Measurements from ENCODE around the gene EMB. TPM values are rescaled to one million over a fixed set of nuclear protein-coding genes. Genes with fewer than 3 reads are reported as not detected.
"Not testable (repeated sequence)": the region's sequence is repeated elsewhere in the genome, so short reads cannot be mapped to it uniquely, and the experiment has no call there.

Gene EMB
- total RNA-seq, 1 donor from 2014 or later: 56.3 TPM

GRCh38 chr5:50442559-50443539 is 1.8 kb upstream of the EMB start:
- not testable (repeated sequence) for H3K27me3 Mint-ChIP-seq, H3K9me3 Mint-ChIP-seq
- intact Hi-C loops (cut with micrococcal nuclease): loop anchor here (5.0 kb wide), 3 partner anchors 34 to 149 kb away; no protein-coding TSS in a partner anchor
- H3K27ac Mint-ChIP-seq: peak overlapping the region; percentile 42
- peak overlapping the region; percentile 46 for H3K4me3 Mint-ChIP-seq
- H3K4me1 Mint-ChIP-seq: peaks cover 54% of the 10 kb centered on the region
- peak; percentile 53 for DNase-seq
- H3K36me3 Mint-ChIP-seq (ENCODE audit: low read depth): peaks cover 11% of the 10 kb centered on the region

DNA sequence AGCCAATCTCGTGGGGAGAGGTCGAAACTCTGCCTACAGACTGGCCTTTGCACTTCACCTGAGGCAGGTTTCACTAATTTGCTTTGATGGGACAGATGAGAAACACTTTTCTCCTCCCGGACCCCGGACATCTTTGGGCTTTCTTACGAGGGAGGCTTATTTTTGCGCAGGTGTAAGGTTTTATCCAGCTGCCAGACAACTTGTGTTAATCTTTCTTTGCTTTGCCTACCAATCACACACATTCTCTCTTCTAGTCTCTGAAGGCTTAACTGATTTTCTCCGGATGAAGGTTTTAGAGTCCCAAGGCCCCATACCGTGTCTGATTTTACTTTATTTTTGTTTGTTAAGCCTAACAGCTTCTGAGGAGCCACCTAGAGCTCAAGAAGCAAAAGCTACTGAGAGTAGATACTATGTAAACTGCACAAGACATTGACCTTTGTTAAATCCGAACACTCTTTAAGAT is 436 bp upstream of the EMB start:
- Mint-ChIP-seq H3K36me3 (ENCODE audit: low read depth) (peaks cover 14% of the 10 kb centered on the region), H3K27ac (peak overlapping the region; percentile 97), H3K27me3 (no peaks in the 10 kb centered on the region), H3K4me1 (peaks cover 56% of the 10 kb centered on the region), H3K4me3 (peak overlapping the region; percentile 96), H3K9me3 (no peaks in the 10 kb centered on the region)
- no peak for DNase-seq
- intact Hi-C loops (cut with micrococcal nuclease): loop anchor here (1.0 to 5.0 kb wide), 6 partner anchors 36 to 309 kb away; no protein-coding TSS in a partner anchor

DNA sequence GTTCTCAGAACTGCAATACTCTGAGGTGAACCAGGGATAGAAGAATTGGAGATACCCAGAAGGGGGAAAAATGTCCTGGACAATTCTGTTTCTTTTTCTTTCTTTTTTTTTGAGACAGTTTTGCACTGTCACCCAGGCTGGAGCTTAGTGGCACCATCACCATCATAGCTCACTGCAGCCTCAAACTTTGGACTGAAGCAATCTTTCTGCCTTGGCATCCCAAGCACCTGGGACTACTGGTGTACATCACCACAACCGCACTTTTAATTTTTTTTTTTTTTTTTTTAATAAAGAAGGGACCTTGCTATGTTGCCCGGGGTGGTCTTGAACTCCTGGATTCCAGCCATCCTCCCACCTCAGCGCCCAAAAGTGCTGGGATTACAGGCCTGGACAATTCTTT is 1.9 kb downstream of the EMB start:
- H3K4me1 Mint-ChIP-seq: peaks cover 57% of the 10 kb centered on the region
- no peaks in the 10 kb centered on the region for H3K27me3 Mint-ChIP-seq
- H3K27ac Mint-ChIP-seq: no peak overlapping the region
- no peaks in the 10 kb centered on the region for H3K9me3 Mint-ChIP-seq
- DNase-seq: no peak
- intact Hi-C loops (cut with micrococcal nuclease): no loop called here
- H3K4me3 Mint-ChIP-seq: peak overlapping the region; percentile 96
- peaks cover 26% of the 10 kb centered on the region for H3K36me3 Mint-ChIP-seq (ENCODE audit: low read depth)

DNA sequence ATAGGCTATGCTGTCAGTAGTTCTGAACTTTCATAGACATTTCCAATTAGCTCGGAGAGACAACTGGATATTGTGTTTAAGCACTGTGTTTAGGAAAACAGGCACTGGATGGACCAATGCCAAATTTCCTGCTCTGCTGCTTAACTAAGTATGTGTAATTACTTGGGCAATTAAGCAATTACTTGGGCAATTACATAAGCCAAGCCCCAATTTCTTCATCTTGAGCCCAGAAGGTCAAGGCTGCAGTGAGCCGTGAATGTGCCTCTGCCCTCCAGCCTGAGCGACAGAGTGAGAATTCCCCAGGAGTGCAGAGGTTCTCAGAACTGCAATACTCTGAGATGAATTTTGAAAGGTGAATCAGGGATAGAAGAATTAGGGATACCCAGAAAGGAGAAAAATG is 3.0 kb downstream of the EMB start:
- H3K27ac Mint-ChIP-seq: not testable (repeated sequence)

DNA sequence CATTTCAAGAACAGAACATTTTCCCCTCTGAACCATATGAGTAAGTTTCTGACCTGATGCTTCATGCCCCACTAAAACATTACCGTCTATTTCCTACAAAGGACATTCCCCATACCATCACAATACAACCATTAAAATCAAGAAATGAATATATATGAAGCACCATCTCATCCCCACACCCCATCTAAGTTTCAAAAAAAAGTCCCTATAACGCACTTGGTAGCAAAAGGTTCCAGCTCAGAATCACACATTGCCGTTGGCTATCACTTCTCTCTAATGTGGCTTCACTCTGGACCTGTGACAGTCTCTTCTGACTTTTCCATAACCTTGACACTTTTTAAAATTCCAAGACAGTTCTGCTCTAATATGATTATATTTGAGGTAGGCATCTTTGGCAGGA is 5.9 kb downstream of the EMB start:
- no peak for DNase-seq
- Mint-ChIP-seq H3K27me3 (no peaks in the 10 kb centered on the region), H3K4me3 (peak overlapping the region; percentile 43), H3K4me1 (peaks cover 57% of the 10 kb centered on the region), H3K9me3 (no peaks in the 10 kb centered on the region), H3K36me3 (ENCODE audit: low read depth) (peaks cover 28% of the 10 kb centered on the region), H3K27ac (peak overlapping the region; percentile 72)
- intact Hi-C loops (cut with micrococcal nuclease): no loop called here

More for the DNA sequence above, 3.0 kb downstream of the EMB start:
- Mint-ChIP-seq H3K4me3 (peak overlapping the region; percentile 19), H3K4me1 (peaks cover 60% of the 10 kb centered on the region), H3K36me3 (ENCODE audit: low read depth) (peaks cover 26% of the 10 kb centered on the region)
- DNase-seq; H3K9me3 Mint-ChIP-seq; intact Hi-C loops (cut with micrococcal nuclease); H3K27me3 Mint-ChIP-seq: not testable (repeated sequence)

- H3K27me3 Mint-ChIP-seq; H3K27ac Mint-ChIP-seq; DNase-seq; H3K9me3 Mint-ChIP-seq; intact Hi-C loops (cut with micrococcal nuclease); H3K4me3 Mint-ChIP-seq: not testable (repeated sequence)
- H3K4me1 Mint-ChIP-seq: peaks cover 51% of the 10 kb centered on the region
- peaks cover 26% of the 10 kb centered on the region for H3K36me3 Mint-ChIP-seq (ENCODE audit: low read depth)
Observed at GRCh38 chr5:50431133-50431904, 9.8 kb downstream of the EMB start.

- intact Hi-C loops (cut with micrococcal nuclease); DNase-seq; H3K27me3 Mint-ChIP-seq; H3K4me3 Mint-ChIP-seq: not testable (repeated sequence)
- Mint-ChIP-seq H3K36me3 (ENCODE audit: low read depth) (peaks cover 63% of the 10 kb centered on the region), H3K9me3 (peaks cover 12% of the 10 kb centered on the region), H3K27ac (peak overlapping the region; percentile 75), H3K4me1 (peaks cover 28% of the 10 kb centered on the region)
Observed at GRCh38 chr5:50423100-50423799, 17.8 kb downstream of the EMB start.

DNA sequence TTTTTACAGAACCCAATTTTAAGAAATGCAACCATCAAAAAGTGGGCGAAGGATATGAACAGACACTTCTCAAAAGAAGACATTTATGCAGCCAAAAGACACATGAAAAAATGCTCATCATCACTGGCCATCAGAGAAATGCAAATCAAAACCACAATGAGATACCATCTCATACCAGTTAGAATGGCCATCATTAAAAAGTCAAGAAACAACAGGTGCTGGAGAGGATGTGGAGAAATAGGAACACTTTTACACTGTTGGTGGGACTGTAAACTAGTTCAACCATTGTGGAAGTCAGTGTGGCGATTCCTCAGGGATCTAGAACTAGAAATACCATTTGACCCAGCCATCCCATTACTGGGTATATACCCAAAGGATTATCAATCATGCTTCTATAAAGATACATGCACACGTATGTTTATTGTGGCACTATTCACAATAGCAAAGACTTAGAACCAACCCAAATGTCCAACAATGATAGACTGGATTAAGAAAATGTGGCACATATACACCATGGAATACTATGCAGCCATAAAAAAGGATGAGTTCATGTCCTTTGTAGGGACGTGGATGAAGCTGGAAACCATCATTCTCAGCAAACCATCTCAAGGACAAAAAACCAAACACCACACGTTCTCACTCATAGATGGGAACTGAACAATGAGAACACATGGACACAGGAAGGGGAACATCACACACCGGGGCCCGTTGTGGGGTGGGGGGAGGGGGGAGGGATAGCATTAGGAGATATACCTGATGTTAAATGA is 19.7 kb downstream of the EMB start:
- Mint-ChIP-seq H3K36me3 (ENCODE audit: low read depth) (peaks cover 56% of the 10 kb centered on the region), H3K4me1 (peaks cover 33% of the 10 kb centered on the region), H3K9me3 (peaks cover 12% of the 10 kb centered on the region)
- H3K27ac Mint-ChIP-seq; intact Hi-C loops (cut with micrococcal nuclease); H3K4me3 Mint-ChIP-seq; H3K27me3 Mint-ChIP-seq; DNase-seq: not testable (repeated sequence)

- Mint-ChIP-seq H3K36me3 (ENCODE audit: low read depth) (peaks cover 54% of the 10 kb centered on the region), H3K27me3 (no peaks in the 10 kb centered on the region), H3K4me3 (no peak overlapping the region), H3K27ac (no peak overlapping the region), H3K9me3 (peaks cover 12% of the 10 kb centered on the region), H3K4me1 (peaks cover 38% of the 10 kb centered on the region)
- intact Hi-C loops (cut with micrococcal nuclease): no loop called here
- no peak for DNase-seq
Observed at GRCh38 chr5:50420343-50420935, 20.6 kb downstream of the EMB start.

DNA sequence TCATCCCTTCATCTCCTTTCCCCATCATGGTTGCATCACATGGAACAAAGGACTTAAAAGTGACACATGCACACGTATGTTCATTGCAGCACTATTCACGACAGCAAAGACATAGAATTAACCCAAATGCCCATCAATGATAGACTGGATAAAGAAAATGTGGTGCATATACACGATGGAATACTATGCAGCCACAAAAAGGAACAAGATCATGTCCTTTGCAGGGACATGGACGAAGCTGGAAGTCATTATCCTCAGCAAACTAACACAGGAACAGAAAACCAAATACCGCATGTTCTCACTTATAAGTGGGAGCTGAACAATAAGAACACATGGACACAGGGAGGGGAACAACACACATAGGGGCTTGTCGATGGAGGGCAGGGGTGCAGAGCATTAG is 21.4 kb downstream of the EMB start:
- Mint-ChIP-seq H3K36me3 (ENCODE audit: low read depth) (peaks cover 47% of the 10 kb centered on the region), H3K9me3 (peaks cover 12% of the 10 kb centered on the region), H3K4me1 (peaks cover 41% of the 10 kb centered on the region)
- DNase-seq; H3K27ac Mint-ChIP-seq; H3K27me3 Mint-ChIP-seq; intact Hi-C loops (cut with micrococcal nuclease); H3K4me3 Mint-ChIP-seq: not testable (repeated sequence)

- Mint-ChIP-seq H3K27ac (peak overlapping the region; percentile 67), H3K4me1 (peaks cover 43% of the 10 kb centered on the region), H3K4me3 (peak overlapping the region; percentile 37), H3K36me3 (ENCODE audit: low read depth) (peaks cover 34% of the 10 kb centered on the region)
- intact Hi-C loops (cut with micrococcal nuclease); H3K9me3 Mint-ChIP-seq; DNase-seq; H3K27me3 Mint-ChIP-seq: not testable (repeated sequence)
Observed at GRCh38 chr5:50416637-50417036, 24.5 kb downstream of the EMB start.

- peak; percentile 80 for DNase-seq
- no peak overlapping the region for H3K27ac Mint-ChIP-seq
- intact Hi-C loops (cut with micrococcal nuclease): no loop called here
- peaks cover 44% of the 10 kb centered on the region for H3K4me1 Mint-ChIP-seq
- H3K4me3 Mint-ChIP-seq: peak overlapping the region; percentile 44
- H3K36me3 Mint-ChIP-seq (ENCODE audit: low read depth): peaks cover 33% of the 10 kb centered on the region
- H3K9me3 Mint-ChIP-seq: peaks cover 6% of the 10 kb centered on the region
- no peaks in the 10 kb centered on the region for H3K27me3 Mint-ChIP-seq
Observed at GRCh38 chr5:50415912-50416311, 25.2 kb downstream of the EMB start.

Measured in activated CD4-positive, alpha-beta T cell treated with anti-CD3 and anti-CD28 coated beads, Interleukin-2, amount 10 ng/mL, durations not matched to agents 24 days and 14 days (primary cell).